Uterus (tissue), 2 donors: Measurements from ENCODE around the gene MXD1.

Experiments used
- CTCF ChIP-seq, 4 experiments: fragments of 200-600 bp in 2 of 4; fragments of 450-650 bp in 2 of 4; sonication (generic) in 2 of 4; IDR thresholded peaks; one replicate each; pipeline ENCODE4 v1.5.1; 2016 to 2019; ENCODE audit warnings: antibody characterized with exemption in 4 of 4, mild to moderate bottlenecking in 2 of 4, moderate library complexity in 1 of 4
- POLR2A ChIP-seq, 2 donors: fragments of 450-650 bp; IDR thresholded peaks; one replicate each; pipeline ENCODE4 v1.6.1; 2016; ENCODE audit warnings: antibody characterized with exemption in 2 of 2, mild to moderate bottlenecking in 1 of 2, moderate library complexity in 1 of 2

GRCh38 chr2:69902213-69902922 lies 12.5 kb upstream of the MXD1 start:
- TF ChIP-seq CTCF (IDR thresholded peaks at IDR 0.05), result no peak
- TF ChIP-seq POLR2A (IDR thresholded peaks at IDR 0.05), result no peak
